Neural cell (in vitro differentiated cells): Measurements from ENCODE around the gene ANTXR2. TPM values are rescaled to one million over a fixed set of nuclear protein-coding genes. Genes with fewer than 3 reads are reported as not detected.
"Not testable (repeated sequence)": the region's sequence is repeated elsewhere in the genome, so short reads cannot be mapped to it uniquely, and the experiment has no call there.

ENCODE experiments used
- H2AFZ ChIP-seq: fragments of 200-600, 300-800 bp; sonication (generic), shearing (Covaris generic); 2 replicates; pipeline ENCODE4 v1.6.0; 2014; ENCODE audit warnings: low read depth, mild to moderate bottlenecking, antibody characterized with exemption, low read length, moderate library complexity
- H3F3A ChIP-seq: fragments of 200-600 bp; shearing (Covaris generic); 2 replicates; pipeline ENCODE4 v1.6.1; 2016; ENCODE audit warnings: mild to moderate bottlenecking, moderate library complexity, mixed read lengths, antibody characterized with exemption, low read length; ENCODE audit not compliant: insufficient read depth, poor library complexity, severe bottlenecking
- H3K27ac ChIP-seq: fragments of 200-600, 300-800 bp; sonication (generic), shearing (Covaris generic); 2 replicates; pipeline ENCODE4 v1.5.1; 2014; ENCODE audit warnings: mild to moderate bottlenecking, low read length, moderate library complexity
- H3K27me3 ChIP-seq: fragments of 300-800, 200-600 bp; sonication (generic), shearing (Covaris generic); 2 replicates; pipeline ENCODE4 v1.6.0; 2014; ENCODE audit warnings: mild to moderate bottlenecking, low read depth, low read length, moderate library complexity; ENCODE audit not compliant: insufficient read depth
- H3K36me3 ChIP-seq: fragments of 300-800, 200-600 bp; sonication (generic), shearing (Covaris generic); 2 replicates; pipeline ENCODE4 v1.5.1; 2014; ENCODE audit warnings: mild to moderate bottlenecking, antibody characterized with exemption, low read length, moderate library complexity; ENCODE audit not compliant: insufficient read depth
- H3K4me2 ChIP-seq: fragments of 300-800, 200-600 bp; sonication (generic), shearing (Covaris generic); 2 replicates; pipeline ENCODE4 v1.6.0; 2014; ENCODE audit warnings: mild to moderate bottlenecking, low read length
- H3K4me3 ChIP-seq: fragments of 300-800, 200-600 bp; sonication (generic), shearing (Covaris generic); 2 replicates; pipeline ENCODE4 v1.5.1; 2014; ENCODE audit warnings: mild to moderate bottlenecking, low read length, moderate library complexity
- H3K79me2 ChIP-seq: fragments of 200-600 bp; shearing (Covaris generic); replicated peaks from 2 replicates; pipeline ENCODE4 v1.6.0; 2014; ENCODE audit warnings: mild to moderate bottlenecking, low read length, moderate library complexity; ENCODE audit not compliant: insufficient read depth
- H3K9ac ChIP-seq: fragments of 300-800, 200-600 bp; sonication (generic), shearing (Covaris generic); 2 replicates; pipeline ENCODE4 v1.6.1; 2016; ENCODE audit warnings: mild to moderate bottlenecking, low read length, mixed read lengths
- H3K9me2 ChIP-seq: fragments of 200-600 bp; shearing (Covaris generic); 2 replicates; pipeline ENCODE4 v1.6.1; 2016; ENCODE audit warnings: mild to moderate bottlenecking, low read length, mixed read lengths; ENCODE audit not compliant: insufficient read depth
- H3K9me3 ChIP-seq: fragments of 200-600, 300-800 bp; sonication (generic), shearing (Covaris generic); 2 replicates; pipeline ENCODE4 v1.6.1; 2016; ENCODE audit warnings: mild to moderate bottlenecking, mixed run types, low read length, moderate library complexity, mixed read lengths
- H4K20me1 ChIP-seq: fragments of 200-600 bp; shearing (Covaris generic); 2 replicates; pipeline ENCODE4 v1.6.1; 2016; ENCODE audit warnings: mild to moderate bottlenecking, mixed run types; ENCODE audit not compliant: insufficient read depth
- EP300 ChIP-seq: fragments of 450-650 bp; conservative IDR thresholded peaks from 2 replicates; pipeline ENCODE4 v1.6.1; 2014; ENCODE audit warnings: antibody characterized with exemption, mild to moderate bottlenecking, moderate library complexity; ENCODE audit not compliant: poor library complexity, severe bottlenecking
- EZH2 ChIP-seq: fragments of 200-600, 300-800 bp; shearing (Covaris generic), sonication (generic); IDR thresholded peaks from 2 replicates; pipeline ENCODE4 v1.6.1; 2014; ENCODE audit warnings: antibody characterized with exemption, low read length, borderline replicate concordance, mild to moderate bottlenecking; ENCODE audit not compliant: insufficient read depth, poor library complexity, severe bottlenecking
- MXI1 ChIP-seq: fragments of 450-650 bp; conservative IDR thresholded peaks from 2 replicates; pipeline ENCODE4 v1.6.1; 2014; ENCODE audit warnings: antibody characterized with exemption, mild to moderate bottlenecking; ENCODE audit not compliant: poor library complexity, severe bottlenecking
- POLR2AphosphoS5 ChIP-seq: IDR thresholded peaks from 2 replicates; pipeline ENCODE4 v1.6.1; 2012
- RAD21 ChIP-seq: fragments of 450-650 bp; conservative IDR thresholded peaks from 2 replicates; pipeline ENCODE4 v1.6.1; 2014; ENCODE audit warnings: antibody characterized with exemption, mild to moderate bottlenecking, moderate library complexity
- SMC3 ChIP-seq: fragments of 450-650 bp; conservative IDR thresholded peaks from 2 replicates; pipeline ENCODE4 v1.6.1; 2014; ENCODE audit warnings: antibody characterized with exemption, mild to moderate bottlenecking, moderate library complexity; ENCODE audit not compliant: poor library complexity
- TAF1 ChIP-seq: IDR thresholded peaks from 2 replicates; pipeline ENCODE4 v1.6.1; 2012; ENCODE audit warnings: low read depth
- polyA plus RNA-seq: library from polyadenylated mRNA; depleted of rRNA; stranded (reverse); fragments of >200 nt; gene quantifications from 2 replicates; pipeline ENCODE4 v1.2.3, GENCODE V29; 2014
- TF ChIP-seq, protein P1 (sequence below): IDR thresholded peaks from 2 replicates; pipeline ENCODE4 v1.6.1; 2012; ENCODE audit warnings: borderline replicate concordance
- TF ChIP-seq, protein P2 (sequence below): fragments of 450-650 bp; IDR thresholded peaks from 2 replicates; pipeline ENCODE4 v1.5.1; 2014; ENCODE audit warnings: antibody characterized with exemption, mild to moderate bottlenecking, moderate library complexity; ENCODE audit not compliant: poor library complexity, severe bottlenecking

The ANTXR2 gene
- polyA plus RNA-seq, 1 donor from 2014 or later, result 31.7 TPM

DNA sequence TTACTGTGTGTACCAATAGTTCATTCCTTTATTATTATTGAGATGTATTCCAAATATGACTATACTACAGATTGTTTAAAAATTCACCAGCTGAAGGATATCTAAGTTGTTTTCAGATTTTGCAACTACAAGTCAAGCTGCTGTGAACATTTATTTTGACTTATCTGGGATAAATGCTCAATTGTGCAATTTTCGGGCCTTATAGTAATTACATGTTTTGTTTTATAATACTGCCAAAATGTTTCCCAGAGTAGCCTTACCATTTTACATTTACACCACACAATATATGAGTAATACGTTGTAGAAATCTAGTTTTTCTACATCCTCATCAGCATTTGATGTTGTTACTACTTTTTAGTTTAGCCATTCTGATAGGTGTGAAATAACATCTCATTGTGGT lies 179.6 kb downstream of the ANTXR2 start:
- H3K4me3 ChIP-seq, result no peak overlapping the region
- TF ChIP-seq, protein P1, sequence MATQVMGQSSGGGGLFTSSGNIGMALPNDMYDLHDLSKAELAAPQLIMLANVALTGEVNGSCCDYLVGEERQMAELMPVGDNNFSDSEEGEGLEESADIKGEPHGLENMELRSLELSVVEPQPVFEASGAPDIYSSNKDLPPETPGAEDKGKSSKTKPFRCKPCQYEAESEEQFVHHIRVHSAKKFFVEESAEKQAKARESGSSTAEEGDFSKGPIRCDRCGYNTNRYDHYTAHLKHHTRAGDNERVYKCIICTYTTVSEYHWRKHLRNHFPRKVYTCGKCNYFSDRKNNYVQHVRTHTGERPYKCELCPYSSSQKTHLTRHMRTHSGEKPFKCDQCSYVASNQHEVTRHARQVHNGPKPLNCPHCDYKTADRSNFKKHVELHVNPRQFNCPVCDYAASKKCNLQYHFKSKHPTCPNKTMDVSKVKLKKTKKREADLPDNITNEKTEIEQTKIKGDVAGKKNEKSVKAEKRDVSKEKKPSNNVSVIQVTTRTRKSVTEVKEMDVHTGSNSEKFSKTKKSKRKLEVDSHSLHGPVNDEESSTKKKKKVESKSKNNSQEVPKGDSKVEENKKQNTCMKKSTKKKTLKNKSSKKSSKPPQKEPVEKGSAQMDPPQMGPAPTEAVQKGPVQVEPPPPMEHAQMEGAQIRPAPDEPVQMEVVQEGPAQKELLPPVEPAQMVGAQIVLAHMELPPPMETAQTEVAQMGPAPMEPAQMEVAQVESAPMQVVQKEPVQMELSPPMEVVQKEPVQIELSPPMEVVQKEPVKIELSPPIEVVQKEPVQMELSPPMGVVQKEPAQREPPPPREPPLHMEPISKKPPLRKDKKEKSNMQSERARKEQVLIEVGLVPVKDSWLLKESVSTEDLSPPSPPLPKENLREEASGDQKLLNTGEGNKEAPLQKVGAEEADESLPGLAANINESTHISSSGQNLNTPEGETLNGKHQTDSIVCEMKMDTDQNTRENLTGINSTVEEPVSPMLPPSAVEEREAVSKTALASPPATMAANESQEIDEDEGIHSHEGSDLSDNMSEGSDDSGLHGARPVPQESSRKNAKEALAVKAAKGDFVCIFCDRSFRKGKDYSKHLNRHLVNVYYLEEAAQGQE, result no peak
- TF ChIP-seq EZH2 (no peak), SMC3 (no peak), POLR2AphosphoS5 (no peak), RAD21 (no peak), EP300 (no peak), MXI1 (no peak), TAF1 (no peak)
- TF ChIP-seq, protein P2, sequence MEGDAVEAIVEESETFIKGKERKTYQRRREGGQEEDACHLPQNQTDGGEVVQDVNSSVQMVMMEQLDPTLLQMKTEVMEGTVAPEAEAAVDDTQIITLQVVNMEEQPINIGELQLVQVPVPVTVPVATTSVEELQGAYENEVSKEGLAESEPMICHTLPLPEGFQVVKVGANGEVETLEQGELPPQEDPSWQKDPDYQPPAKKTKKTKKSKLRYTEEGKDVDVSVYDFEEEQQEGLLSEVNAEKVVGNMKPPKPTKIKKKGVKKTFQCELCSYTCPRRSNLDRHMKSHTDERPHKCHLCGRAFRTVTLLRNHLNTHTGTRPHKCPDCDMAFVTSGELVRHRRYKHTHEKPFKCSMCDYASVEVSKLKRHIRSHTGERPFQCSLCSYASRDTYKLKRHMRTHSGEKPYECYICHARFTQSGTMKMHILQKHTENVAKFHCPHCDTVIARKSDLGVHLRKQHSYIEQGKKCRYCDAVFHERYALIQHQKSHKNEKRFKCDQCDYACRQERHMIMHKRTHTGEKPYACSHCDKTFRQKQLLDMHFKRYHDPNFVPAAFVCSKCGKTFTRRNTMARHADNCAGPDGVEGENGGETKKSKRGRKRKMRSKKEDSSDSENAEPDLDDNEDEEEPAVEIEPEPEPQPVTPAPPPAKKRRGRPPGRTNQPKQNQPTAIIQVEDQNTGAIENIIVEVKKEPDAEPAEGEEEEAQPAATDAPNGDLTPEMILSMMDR, result no peak
- no peak overlapping the region for H3K9ac ChIP-seq
- no peaks in the 10 kb centered on the region for H3K9me3 ChIP-seq
- no peaks in the 10 kb centered on the region for H4K20me1 ChIP-seq
- H2AFZ ChIP-seq, result no peak overlapping the region
- H3F3A ChIP-seq, result no peaks in the 10 kb centered on the region
- no peak overlapping the region for H3K4me2 ChIP-seq
- no peaks in the 10 kb centered on the region for H3K79me2 ChIP-seq
- H3K27me3 ChIP-seq, result no peaks in the 10 kb centered on the region
- H3K36me3 ChIP-seq, result no peaks in the 10 kb centered on the region
- no peak overlapping the region for H3K27ac ChIP-seq
- H3K9me2 ChIP-seq, result no peaks in the 10 kb centered on the region

DNA sequence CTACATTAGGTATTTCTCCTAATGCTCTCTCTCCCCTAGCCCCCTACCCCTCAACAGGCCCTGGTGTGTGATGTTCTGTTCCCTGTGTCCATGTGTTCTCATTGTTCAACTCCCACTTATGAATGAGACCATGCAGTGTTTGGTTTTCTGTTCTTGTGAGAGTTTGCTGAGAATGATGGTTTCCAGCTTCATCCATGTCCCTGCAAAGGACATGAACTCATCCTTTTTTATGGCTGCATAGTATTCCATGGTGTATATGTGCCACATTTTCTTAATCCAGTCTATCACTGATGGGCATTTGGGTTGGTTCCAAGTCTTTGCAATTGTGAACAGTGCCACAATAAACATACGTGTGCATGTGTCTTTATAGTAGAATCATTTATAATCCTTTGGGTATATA lies 184.0 kb downstream of the ANTXR2 start:
- not testable (repeated sequence) for H3K4me3 ChIP-seq

DNA sequence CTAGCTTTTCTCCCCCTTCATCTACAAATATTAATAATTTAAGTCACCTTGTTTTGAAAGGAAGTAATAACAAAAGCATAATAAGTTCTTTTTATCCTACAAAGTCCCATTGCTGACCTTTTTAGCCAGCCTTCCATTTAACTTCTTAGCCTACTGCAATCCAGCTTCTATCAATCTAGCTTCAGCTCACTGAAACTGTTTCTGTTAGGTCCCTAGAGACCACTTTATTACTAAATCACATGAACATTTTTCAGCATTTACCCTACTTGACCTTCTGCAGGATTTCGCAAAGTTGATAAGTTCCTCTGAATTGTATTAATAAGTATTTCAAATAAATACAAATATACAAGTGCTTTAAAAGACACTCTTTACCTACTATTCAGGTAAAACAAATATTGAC lies 186.5 kb downstream of the ANTXR2 start:
- Histone ChIP-seq H4K20me1 (no peaks in the 10 kb centered on the region), H3K27me3 (no peaks in the 10 kb centered on the region), H3K9me2 (no peaks in the 10 kb centered on the region), H3K4me2 (no peak overlapping the region), H3K27ac (no peak overlapping the region), H3K9ac (no peak overlapping the region), H3F3A (no peaks in the 10 kb centered on the region), H3K9me3 (no peaks in the 10 kb centered on the region), H3K79me2 (no peaks in the 10 kb centered on the region), H3K36me3 (no peaks in the 10 kb centered on the region), H3K4me3 (no peak overlapping the region), H2AFZ (no peak overlapping the region)
- TF ChIP-seq EZH2 (no peak), SMC3 (no peak), TAF1 (no peak), POLR2AphosphoS5 (no peak), EP300 (no peak), MXI1 (no peak), RAD21 (no peak)
- TF ChIP-seq, protein P2, result no peak
- TF ChIP-seq, protein P1, result no peak

More for the DNA sequence above, 184.0 kb downstream of the ANTXR2 start:
- not testable (repeated sequence) for H3K27me3 ChIP-seq, H3K4me2 ChIP-seq, H3K9me2 ChIP-seq, H3K27ac ChIP-seq, H2AFZ ChIP-seq, H3K36me3 ChIP-seq, H3K9me3 ChIP-seq, H3K9ac ChIP-seq, H3F3A ChIP-seq, H3K79me2 ChIP-seq, H4K20me1 ChIP-seq
